Stimulated activated naive CD4-positive, alpha-beta T cell (primary cell): ENCODE measurements around the gene HNRNPC.
A peak's percentile ranks its signal among the peaks of the same experiment; 100 is the strongest.
"Not testable (repeated sequence)": the region's sequence is repeated elsewhere in the genome, so short reads cannot be mapped to it uniquely, and the experiment has no call there.

Experiments
- DNase-seq, 6 experiments: peaks; one replicate each; lab custom pipeline; 2025; lab: John Stamatoyannopoulos, UW

HNRNPC gene

DNA sequence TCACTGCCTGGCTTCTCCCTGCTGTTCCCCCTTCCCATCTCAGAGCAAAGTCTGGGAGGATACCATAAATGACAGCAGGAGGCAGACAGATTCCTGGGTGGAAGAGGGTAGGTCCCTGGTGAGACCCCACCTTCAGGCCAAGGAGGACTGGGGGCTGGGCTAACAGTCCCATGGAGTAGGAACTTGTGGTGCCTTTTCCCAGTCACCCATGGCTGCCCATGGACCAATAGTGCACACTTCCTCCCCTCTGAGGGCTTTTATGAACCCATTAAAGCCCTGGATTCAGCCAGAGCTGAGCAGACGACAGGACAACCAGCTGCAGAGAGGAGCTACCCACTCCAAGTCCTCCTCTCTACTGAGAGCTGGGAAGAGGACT, 76.8 kb downstream of the HNRNPC start:
- DNase-seq, result no peak

GRCh38 chr14:21191809-21192446, 77.3 kb downstream of the HNRNPC start:
- peak; percentile 30 to 57 (median 44) for DNase-seq

GRCh38 chr14:21191261-21191808, 77.9 kb downstream of the HNRNPC start:
- DNase-seq, result no peak

- DNase-seq, result no peak
These were observed 83.8 kb downstream of the HNRNPC start for GRCh38 chr14:21185491-21185890.

GRCh38 chr14:21184254-21184653, 85.0 kb downstream of the HNRNPC start:
- no peak for DNase-seq

DNA sequence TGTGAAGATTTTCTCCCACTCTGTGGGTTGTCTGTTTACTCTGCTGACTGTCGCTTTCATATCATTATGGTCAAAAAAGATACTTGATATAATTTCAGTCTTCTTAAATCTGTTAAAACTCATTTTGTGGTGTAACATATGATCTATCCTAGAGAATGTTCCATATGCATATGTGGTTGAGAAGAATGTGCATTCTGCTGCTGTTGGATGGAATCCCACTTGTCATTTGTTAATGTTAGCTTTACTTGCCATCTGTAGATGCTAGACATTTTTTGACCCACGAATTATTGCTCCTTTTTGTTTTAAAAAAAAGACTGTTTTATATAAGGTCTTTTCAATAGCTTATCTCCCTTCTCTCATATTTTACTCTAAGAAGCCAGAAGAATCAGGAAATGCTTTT, 87.1 kb downstream of the HNRNPC start:
- no peak for DNase-seq

- no peak for DNase-seq
These were observed 98.1 kb downstream of the HNRNPC start for GRCh38 chr14:21171128-21171527.

- DNase-seq, result no peak
These were observed 99.7 kb downstream of the HNRNPC start for GRCh38 chr14:21169573-21169972.

DNA sequence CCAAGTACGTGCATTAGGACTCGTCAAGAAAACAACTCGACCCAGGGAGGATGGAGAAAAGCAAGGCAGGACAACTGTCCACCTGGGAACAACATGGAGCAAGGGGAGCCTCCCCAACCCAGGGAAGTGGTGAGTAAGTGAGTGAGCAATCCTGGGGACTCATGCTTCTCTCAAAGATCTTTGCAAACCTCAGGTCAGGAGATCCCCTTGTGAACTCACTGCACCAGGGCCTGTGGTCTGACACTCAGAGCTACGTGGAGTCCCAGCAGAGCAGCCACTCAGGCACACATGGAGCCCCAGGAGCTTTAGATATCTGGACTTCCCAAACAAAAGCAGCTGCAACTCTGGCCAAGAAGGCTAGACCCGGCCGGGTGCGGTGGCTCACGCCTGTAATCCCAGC, 101.2 kb downstream of the HNRNPC start:
- DNase-seq, result no peak

DNA sequence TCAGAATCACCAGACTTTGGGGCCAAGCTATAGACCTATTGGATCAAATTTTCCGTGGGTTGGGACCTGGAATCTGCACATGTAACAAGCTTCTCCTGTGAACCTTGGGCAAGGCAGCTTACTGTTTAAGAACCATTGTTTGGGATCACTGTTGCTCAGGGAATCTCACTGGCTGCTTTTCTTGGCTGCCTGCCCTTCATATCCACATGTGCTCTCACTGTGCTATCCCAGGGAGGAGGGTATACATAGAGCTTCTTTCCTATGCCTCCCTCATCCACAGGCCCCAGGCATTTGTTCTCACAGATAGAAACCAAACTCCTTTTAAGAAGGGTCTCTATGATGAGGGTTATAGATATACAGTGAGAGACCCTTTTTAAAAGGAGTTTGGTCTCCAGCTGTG, 103.6 kb downstream of the HNRNPC start:
- not testable (repeated sequence) for DNase-seq

GRCh38 chr14:21165002-21165605, 104.1 kb downstream of the HNRNPC start:
- DNase-seq, result not testable (repeated sequence)

- DNase-seq, result no peak
These were observed 105.4 kb downstream of the HNRNPC start for GRCh38 chr14:21163871-21164291.

DNA sequence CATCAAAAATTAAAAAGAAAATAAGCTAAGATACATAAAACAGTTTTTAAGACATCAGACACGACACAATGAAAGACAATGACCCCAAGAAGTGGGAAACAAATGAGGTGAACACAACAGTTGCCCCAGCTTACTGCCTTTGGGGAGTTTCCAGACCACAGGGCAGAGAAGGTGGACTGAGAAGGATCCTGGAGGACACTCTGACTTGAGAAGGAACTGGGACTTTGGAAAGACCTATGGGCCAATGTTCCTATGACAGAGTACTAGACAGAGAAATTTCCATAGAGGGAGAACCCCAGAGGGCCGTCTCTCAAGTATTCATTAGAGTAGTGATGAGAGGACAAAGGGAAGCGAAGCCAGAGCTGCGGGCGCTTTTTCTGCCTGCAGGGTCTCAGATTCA, 107.2 kb downstream of the HNRNPC start:
- no peak for DNase-seq

- no peak for DNase-seq
These were observed 109.1 kb downstream of the HNRNPC start for GRCh38 chr14:21160061-21160610.
